Stomach smooth muscle (tissue), 2 donors: ENCODE data around the gene PCSK2.

Experiments used
- H3K27ac ChIP-seq: one replicate; pipeline ENCODE4 v1.7.0; 2013; ENCODE audit warnings: mild to moderate bottlenecking, low read length, inconsistent platforms
- H3K27me3 ChIP-seq, 2 donors: one replicate each; pipeline ENCODE4 v1.7.0; 2013; ENCODE audit warnings: low read length in 2 of 2; ENCODE audit not compliant: insufficient read depth in 2 of 2, control insufficient read depth in 1 of 2
- H3K36me3 ChIP-seq, 2 donors: one replicate each; pipeline ENCODE4 v1.7.0; 2013; ENCODE audit warnings: low read length in 2 of 2; ENCODE audit not compliant: control insufficient read depth in 2 of 2, insufficient read depth in 2 of 2
- H3K4me1 ChIP-seq: one replicate; pipeline ENCODE4 v1.7.0; 2013; ENCODE audit warnings: low read length; ENCODE audit not compliant: control insufficient read depth, insufficient read depth
- H3K4me3 ChIP-seq, 2 donors: one replicate each; pipeline ENCODE4 v1.7.0; 2013; ENCODE audit warnings: low read length in 2 of 2
- H3K9ac ChIP-seq, 2 donors: one replicate each; pipeline ENCODE4 v1.7.0; 2013; ENCODE audit warnings: low read length in 2 of 2, mild to moderate bottlenecking in 1 of 2
- H3K9me3 ChIP-seq, 2 donors: one replicate each; pipeline ENCODE4 v1.7.0; 2013; ENCODE audit warnings: low read length in 2 of 2; ENCODE audit not compliant: control insufficient read depth in 2 of 2
- donor health status: healthy.
- donor health status: Pancreatic carcinoma.

PCSK2 gene

DNA sequence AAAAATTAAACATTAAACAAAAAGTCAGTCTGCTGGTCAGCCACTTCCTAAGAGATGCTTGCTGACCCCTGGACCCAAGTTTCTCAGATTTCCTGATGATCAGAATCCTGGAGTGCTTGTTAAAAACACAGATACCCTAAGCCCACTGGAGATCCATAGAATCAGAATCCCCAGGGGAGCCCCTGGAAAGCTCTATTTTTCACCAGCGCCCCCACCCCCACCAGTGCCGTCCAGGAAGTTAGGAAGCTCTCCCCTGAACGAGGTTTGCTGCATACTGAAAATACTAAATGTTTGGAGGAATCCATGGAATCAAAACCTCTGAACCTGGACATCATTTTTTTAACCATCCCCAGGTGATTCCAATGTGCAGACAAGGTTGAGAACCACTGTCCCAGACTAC is 235.1 kb downstream of the PCSK2 start:
- Histone ChIP-seq H3K9ac (no peak overlapping the region), H3K27me3 (peaks cover 0 to 2% of the 10 kb centered on the region in 2 donors), H3K4me3 (no peak overlapping the region), H3K9me3 (no peaks in the 10 kb centered on the region), H3K36me3 (no peaks in the 10 kb centered on the region), H3K4me1 (no peaks in the 10 kb centered on the region), H3K27ac (no peak overlapping the region)

DNA sequence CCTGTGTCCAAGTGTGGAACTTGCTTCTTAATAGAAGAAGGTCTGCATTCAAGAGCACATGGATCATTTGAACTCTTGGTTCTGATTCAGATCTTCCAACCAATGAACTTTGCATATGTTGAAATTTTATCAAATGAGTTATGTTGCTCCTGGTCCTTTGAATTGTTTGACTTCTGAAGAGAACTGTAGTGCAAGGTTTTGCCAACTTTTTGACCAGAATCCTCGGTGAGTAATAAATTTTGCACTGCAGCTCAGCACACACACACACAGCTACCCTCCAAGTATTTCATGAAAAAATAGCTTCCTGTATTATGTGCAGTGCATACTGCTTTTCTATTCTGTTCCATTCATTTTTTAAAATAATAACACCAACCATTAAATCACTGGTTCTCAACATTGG is 236.9 kb downstream of the PCSK2 start:
- Histone ChIP-seq H3K36me3 (no peaks in the 10 kb centered on the region), H3K27ac (no peak overlapping the region), H3K4me1 (no peaks in the 10 kb centered on the region), H3K4me3 (no peak overlapping the region), H3K27me3 (peaks cover 0 to 2% of the 10 kb centered on the region in 2 donors), H3K9ac (no peak overlapping the region), H3K9me3 (no peaks in the 10 kb centered on the region)

DNA sequence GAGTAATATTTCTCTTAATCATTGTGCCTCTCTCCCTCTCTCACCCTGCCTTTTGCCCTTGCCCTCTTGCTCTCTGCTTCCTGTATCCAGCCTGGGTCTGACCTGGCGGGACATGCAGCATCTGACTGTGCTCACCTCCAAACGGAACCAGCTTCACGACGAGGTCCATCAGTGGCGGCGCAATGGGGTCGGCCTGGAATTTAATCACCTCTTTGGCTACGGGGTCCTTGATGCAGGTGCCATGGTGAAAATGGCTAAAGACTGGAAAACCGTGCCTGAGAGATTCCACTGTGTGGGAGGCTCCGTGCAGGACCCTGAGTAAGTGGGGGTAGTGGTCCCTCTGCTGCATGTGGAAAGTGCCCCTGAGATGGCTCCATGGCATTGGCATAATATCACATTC is 238.4 kb downstream of the PCSK2 start:
- no peaks in the 10 kb centered on the region for H3K36me3 ChIP-seq
- no peak overlapping the region for H3K4me3 ChIP-seq
- no peak overlapping the region for H3K27ac ChIP-seq
- peaks cover 0 to 2% of the 10 kb centered on the region in 2 donors for H3K27me3 ChIP-seq
- no peak overlapping the region for H3K9ac ChIP-seq
- H3K4me1 ChIP-seq = no peaks in the 10 kb centered on the region
- H3K9me3 ChIP-seq = no peaks in the 10 kb centered on the region

DNA sequence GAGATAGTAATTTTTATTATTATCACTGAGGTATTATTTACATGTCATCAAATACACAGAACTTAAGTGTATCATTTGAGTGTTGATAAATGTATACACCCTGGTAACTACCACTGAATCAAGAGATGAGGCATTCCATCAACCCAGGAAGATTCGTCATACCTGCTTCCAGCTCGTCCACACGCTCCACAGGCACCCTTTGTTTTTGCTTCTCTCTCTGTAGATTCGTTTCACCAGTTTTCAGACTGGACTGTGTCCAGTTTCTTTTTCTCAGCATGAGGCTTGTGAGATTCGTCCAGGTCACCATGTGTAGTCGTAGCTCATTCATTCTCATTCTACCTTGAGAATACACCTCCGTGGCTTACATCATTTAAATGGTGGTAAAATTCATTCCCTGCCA is 239.8 kb downstream of the PCSK2 start:
- H3K9me3 ChIP-seq = no peaks in the 10 kb centered on the region
- no peak overlapping the region for H3K27ac ChIP-seq
- no peak overlapping the region for H3K9ac ChIP-seq
- H3K4me1 ChIP-seq = no peaks in the 10 kb centered on the region
- no peaks in the 10 kb centered on the region for H3K36me3 ChIP-seq
- no peak overlapping the region for H3K4me3 ChIP-seq
- peaks cover 0 to 2% of the 10 kb centered on the region in 2 donors for H3K27me3 ChIP-seq

DNA sequence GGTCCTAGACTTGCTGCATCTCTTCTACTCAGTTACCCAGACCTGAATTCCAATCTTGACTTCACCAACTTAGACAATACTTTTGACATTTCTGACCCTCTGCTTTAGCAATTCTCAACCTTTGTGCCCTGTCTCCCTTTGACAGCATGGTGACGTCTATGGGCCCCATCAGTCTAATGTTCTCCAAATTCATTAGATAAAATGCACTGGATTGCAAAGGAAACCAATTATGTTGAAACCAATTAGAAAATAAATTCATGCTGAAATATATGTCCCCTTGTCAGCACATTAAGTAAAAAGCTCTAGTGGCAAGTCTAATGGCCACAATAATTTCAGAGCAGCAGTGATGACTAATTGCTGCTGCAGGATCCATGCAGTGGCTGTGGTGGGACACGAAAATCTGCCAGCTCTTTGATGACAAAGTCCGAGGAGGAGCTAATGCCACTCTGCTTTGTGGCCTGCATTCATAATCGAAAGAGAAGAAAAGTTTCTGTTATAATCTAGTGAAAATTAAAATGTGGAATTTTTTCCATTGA is 240.3 kb downstream of the PCSK2 start:
- H3K27me3 ChIP-seq = no peaks in the 10 kb centered on the region
- no peaks in the 10 kb centered on the region for H3K4me1 ChIP-seq

DNA sequence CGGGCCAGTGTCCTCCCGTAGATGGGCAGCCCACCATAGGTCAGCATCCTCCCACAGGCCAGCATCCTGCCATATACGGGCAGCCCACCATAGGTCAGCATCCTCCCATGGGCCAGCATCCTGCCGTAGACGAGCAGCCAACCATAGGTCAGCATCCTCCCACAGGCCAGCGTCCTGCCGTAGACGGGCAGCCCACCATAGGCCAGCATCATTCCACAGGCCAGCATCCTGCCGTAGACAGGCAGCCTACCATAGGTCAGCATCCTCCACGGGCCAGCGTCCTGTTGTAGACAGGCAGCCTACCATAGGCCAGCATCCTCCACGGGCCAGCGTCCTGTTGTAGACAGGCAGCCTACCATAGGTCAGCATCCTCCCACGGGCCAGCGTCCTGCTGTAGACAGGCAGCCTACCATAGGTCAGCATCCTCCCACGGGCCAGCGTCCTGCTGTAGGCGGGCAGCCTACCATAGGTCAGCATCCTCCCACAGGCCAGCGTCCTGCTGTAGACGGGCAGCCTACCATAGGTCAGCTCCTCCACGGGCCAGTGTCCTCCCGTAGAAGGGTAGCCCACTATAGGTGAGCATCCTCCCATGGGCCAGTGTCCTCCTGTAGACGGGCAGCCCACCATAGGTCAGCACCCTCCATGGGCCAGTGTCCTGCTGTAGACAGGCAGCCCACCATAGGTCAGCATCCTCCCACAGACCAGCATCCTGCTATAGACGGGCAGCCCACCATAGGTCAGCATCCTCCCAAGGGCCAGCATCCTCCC is 241.4 kb downstream of the PCSK2 start:
- Histone ChIP-seq H3K27ac (no peak overlapping the region), H3K9me3 (no peaks in the 10 kb centered on the region), H3K4me1 (no peaks in the 10 kb centered on the region), H3K27me3 (no peaks in the 10 kb centered on the region), H3K9ac (no peak overlapping the region), H3K36me3 (no peaks in the 10 kb centered on the region), H3K4me3 (no peak overlapping the region)

More for the DNA sequence above, 240.3 kb downstream of the PCSK2 start:
- Histone ChIP-seq H3K4me3 (no peak overlapping the region), H3K27ac (no peak overlapping the region), H3K9ac (no peak overlapping the region), H3K36me3 (no peaks in the 10 kb centered on the region), H3K9me3 (no peaks in the 10 kb centered on the region)

GRCh38 chr20:17469246-17470030 is 242.6 kb downstream of the PCSK2 start:
- peaks cover 0 to 3% of the 10 kb centered on the region in 2 donors for H3K27me3 ChIP-seq
- no peak overlapping the region for H3K27ac ChIP-seq
- no peaks in the 10 kb centered on the region for H3K4me1 ChIP-seq
- H3K9ac ChIP-seq = no peak overlapping the region
- H3K36me3 ChIP-seq = no peaks in the 10 kb centered on the region
- no peak overlapping the region for H3K4me3 ChIP-seq
- H3K9me3 ChIP-seq = no peaks in the 10 kb centered on the region

GRCh38 chr20:17470521-17470920 is 243.7 kb downstream of the PCSK2 start:
- H3K27me3 ChIP-seq = peaks cover 0 to 3% of the 10 kb centered on the region in 2 donors
- H3K36me3 ChIP-seq = no peaks in the 10 kb centered on the region
- no peaks in the 10 kb centered on the region for H3K9me3 ChIP-seq
- no peaks in the 10 kb centered on the region for H3K4me1 ChIP-seq
- H3K27ac ChIP-seq = no peak overlapping the region
- H3K4me3 ChIP-seq = no peak overlapping the region
- H3K9ac ChIP-seq = no peak overlapping the region

DNA sequence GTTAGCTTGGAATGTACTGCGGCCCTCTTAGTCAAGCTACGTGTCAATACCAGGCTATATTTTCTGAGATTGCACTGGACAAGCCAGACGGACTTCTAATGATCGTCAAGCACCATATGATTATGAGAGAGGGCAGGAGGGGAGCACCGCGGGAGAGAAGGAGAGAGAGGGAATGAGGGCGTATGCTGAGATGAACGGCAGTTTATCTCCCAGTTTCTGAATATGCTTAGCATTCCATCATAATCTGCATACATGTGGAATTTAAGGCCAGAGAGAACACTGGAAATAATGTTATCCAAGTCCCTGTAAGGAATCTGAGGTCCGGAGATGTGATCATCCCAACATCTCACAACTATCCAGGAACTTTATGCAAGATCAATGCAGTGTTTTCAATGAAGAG is 244.1 kb downstream of the PCSK2 start:
- H3K36me3 ChIP-seq = no peaks in the 10 kb centered on the region
- H3K9ac ChIP-seq = no peak overlapping the region
- no peak overlapping the region for H3K27ac ChIP-seq
- H3K4me3 ChIP-seq = no peak overlapping the region
- H3K4me1 ChIP-seq = no peaks in the 10 kb centered on the region
- H3K9me3 ChIP-seq = no peaks in the 10 kb centered on the region
- peaks cover 0 to 3% of the 10 kb centered on the region in 2 donors for H3K27me3 ChIP-seq

- H3K27ac ChIP-seq = no peak overlapping the region
- no peak overlapping the region for H3K4me3 ChIP-seq
- H3K9me3 ChIP-seq = no peaks in the 10 kb centered on the region
- no peaks in the 10 kb centered on the region for H3K36me3 ChIP-seq
- no peaks in the 10 kb centered on the region for H3K4me1 ChIP-seq
- H3K27me3 ChIP-seq = peaks cover 0 to 3% of the 10 kb centered on the region in 2 donors
- no peak overlapping the region for H3K9ac ChIP-seq
These were observed 244.9 kb downstream of the PCSK2 start for GRCh38 chr20:17471606-17472187.
